Keratinocyte (primary cell): ENCODE measurements around the gene TDRD3. TPM values are rescaled to one million over a fixed set of nuclear protein-coding genes. Genes with fewer than 3 reads are reported as not detected.

ENCODE experiments used
- DNase-seq: peaks from one replicate; pipeline ENCODE4 v3.0.0-alpha.2; 2011; ENCODE audit warnings: low read depth, missing footprints, low spot score
- FAIRE-seq: peaks from 2 replicates; lab custom pipeline; 2011; peaks lifted over from hg19 to GRCh38; lab: Jason Lieb, UNC
- H2AFZ ChIP-seq: 2 replicates; pipeline ENCODE4 v1.6.0; 2012; ENCODE audit warnings: low read length, control low read depth, inconsistent platforms; ENCODE audit not compliant: control insufficient read depth
- H3K27ac ChIP-seq: 2 replicates; pipeline ENCODE4 v1.5.1; 2011; ENCODE audit warnings: low read length; ENCODE audit not compliant: control insufficient read depth, insufficient read depth
- H3K27me3 ChIP-seq: 3 replicates; pipeline ENCODE4 v1.6.0; 2011; ENCODE audit warnings: low read length; ENCODE audit not compliant: control insufficient read depth, insufficient read depth; ENCODE audit errors: extremely low read depth
- H3K36me3 ChIP-seq, 2 experiments: 2 replicates in 1 of 2; 3 replicates in 1 of 2; pipeline ENCODE4 v1.5.1; 2011; ENCODE audit warnings: low read length in 2 of 2, mild to moderate bottlenecking in 1 of 2; ENCODE audit not compliant: control insufficient read depth in 2 of 2, insufficient read depth in 2 of 2; ENCODE audit errors: extremely low read depth in 1 of 2
- H3K4me1 ChIP-seq: 3 replicates; pipeline ENCODE4 v1.5.1; 2011; ENCODE audit warnings: low read length; ENCODE audit not compliant: control insufficient read depth, insufficient read depth; ENCODE audit errors: extremely low read depth
- H3K4me2 ChIP-seq: 3 replicates; pipeline ENCODE4 v1.6.0; 2011; ENCODE audit warnings: low read depth, low read length; ENCODE audit not compliant: control insufficient read depth, insufficient read depth; ENCODE audit errors: extremely low read depth
- H3K4me3 ChIP-seq, 3 experiments: fragments of 200-600 bp in 1 of 3; sonication (generic) in 1 of 3; 2 replicates in 2 of 3; 3 replicates in 1 of 3; pipeline ENCODE4 v1.5.1; 2011 to 2016; ENCODE audit warnings: low read length in 3 of 3, mild to moderate bottlenecking in 3 of 3, control low read depth in 2 of 3, inconsistent platforms in 1 of 3, low read depth in 1 of 3, mixed read lengths in 1 of 3, mixed run types in 1 of 3, moderate library complexity in 1 of 3; ENCODE audit not compliant: control insufficient read depth in 2 of 3, insufficient read depth in 2 of 3; ENCODE audit errors: extremely low read depth in 1 of 3
- H3K79me2 ChIP-seq: 2 replicates; pipeline ENCODE4 v1.6.0; 2012; ENCODE audit warnings: low read length; ENCODE audit not compliant: control insufficient read depth, insufficient read depth
- H3K9ac ChIP-seq: 3 replicates; pipeline ENCODE4 v1.6.0; 2011; ENCODE audit warnings: low read length; ENCODE audit not compliant: control insufficient read depth, insufficient read depth; ENCODE audit errors: extremely low read depth
- H3K9me1 ChIP-seq: 3 replicates; pipeline ENCODE4 v1.6.0; 2011; ENCODE audit warnings: low read length; ENCODE audit not compliant: control insufficient read depth, insufficient read depth; ENCODE audit errors: extremely low read depth
- H3K9me3 ChIP-seq: 2 replicates; pipeline ENCODE4 v1.5.1; 2012; ENCODE audit warnings: low read depth, low read length; ENCODE audit not compliant: control insufficient read depth
- H4K20me1 ChIP-seq: 3 replicates; pipeline ENCODE4 v1.6.0; 2011; ENCODE audit warnings: low read length; ENCODE audit not compliant: control insufficient read depth, insufficient read depth; ENCODE audit errors: extremely low read depth
- CTCF ChIP-seq, 3 experiments: IDR thresholded peaks in 1 of 3; conservative IDR thresholded peaks in 1 of 3; optimal IDR thresholded peaks in 1 of 3; 2 replicates in 2 of 3; 3 replicates in 1 of 3; pipeline versions ENCODE3 to v1.5.1; 2011; ENCODE audit warnings: low read length in 3 of 3, mild to moderate bottlenecking in 3 of 3, moderate library complexity in 2 of 3, control low read depth in 1 of 3, inconsistent platforms in 1 of 3; ENCODE audit not compliant: insufficient read depth in 2 of 3; ENCODE audit errors: extremely low read depth in 1 of 3
- EZH2 ChIP-seq: IDR thresholded peaks from one replicate; pipeline ENCODE4 v1.6.1; 2012; ENCODE audit warnings: inconsistent platforms, mild to moderate bottlenecking, low read length, moderate library complexity
- dilution Hi-C: fragments of 300-500 bp; cut with MboI; formaldehyde crosslinking; loops from one replicate; pipeline ENCODE4 v1.7.0; 2020; ENCODE audit warnings: low sequenced_read_pairs; ENCODE audit not compliant: extremely low pct_ligation_motif_present
- polyA plus RNA-seq, 5 experiments: library from polyadenylated mRNA; depleted of rRNA in 3 of 5; stranded (reverse) in 3 of 5; stranded (forward) in 1 of 5; unstranded in 1 of 5; fragments of >200 nt; gene quantifications; 1 replicate in 1 of 5; 2 replicates in 3 of 5; 3 replicates in 1 of 5; pipeline versions ENCODE4 v1.2.1 to v1.2.3, GENCODE V29; 2011 to 2012; ENCODE audit warnings: missing spikeins in 2 of 5, low read depth in 1 of 5, low replicate concordance in 1 of 5

Gene TDRD3
- polyA plus RNA-seq, 1 donor (not counting 4 experiments of a cell fraction or from before 2014, with no cell fraction given), result 10.7 TPM

- Histone ChIP-seq H3K9ac (no peak overlapping the region), H3K4me2 (no peak overlapping the region), H3K9me1 (no peaks in the 10 kb centered on the region), H2AFZ (no peak overlapping the region), H3K4me1 (no peaks in the 10 kb centered on the region), H3K27me3 (no peaks in the 10 kb centered on the region), H3K36me3 (no peaks in the 10 kb centered on the region), H3K27ac (no peak overlapping the region), H3K79me2 (no peaks in the 10 kb centered on the region), H3K4me3 (no peak overlapping the region), H4K20me1 (no peaks in the 10 kb centered on the region), H3K9me3 (no peaks in the 10 kb centered on the region)
- FAIRE-seq (no peak), DNase-seq (no peak)
- TF ChIP-seq EZH2 (no peak), CTCF (optimal IDR thresholded peaks at IDR 0.05 in 1 of 3, IDR thresholded peaks at IDR 0.05 in 1 of 3, conservative IDR thresholded peaks at IDR 0.05 in 1 of 3; ENCODE audit: extremely low read depth in 1 of 3, insufficient read depth in 2 of 3, low read length in 3 of 3) (no peak)
- dilution Hi-C loops, result no loop called here
Measured at GRCh38 chr13:60613080-60613479, 216.1 kb downstream of the TDRD3 start.

- no peaks in the 10 kb centered on the region for H3K36me3 ChIP-seq
- H3K4me2 ChIP-seq, result no peak overlapping the region
- no peaks in the 10 kb centered on the region for H3K27me3 ChIP-seq
- no peak overlapping the region for H2AFZ ChIP-seq
- dilution Hi-C loops, result no loop called here
- FAIRE-seq (no peak), DNase-seq (no peak)
- H3K4me1 ChIP-seq, result no peaks in the 10 kb centered on the region
- H3K4me3 ChIP-seq, result no peak overlapping the region
- no peaks in the 10 kb centered on the region for H3K79me2 ChIP-seq
- H3K27ac ChIP-seq, result no peak overlapping the region
- TF ChIP-seq EZH2 (no peak), CTCF (optimal IDR thresholded peaks at IDR 0.05 in 1 of 3, IDR thresholded peaks at IDR 0.05 in 1 of 3, conservative IDR thresholded peaks at IDR 0.05 in 1 of 3; ENCODE audit: extremely low read depth in 1 of 3, insufficient read depth in 2 of 3, low read length in 3 of 3) (peak in 2 of 3 experiments; percentile 52)
- no peaks in the 10 kb centered on the region for H4K20me1 ChIP-seq
- H3K9me3 ChIP-seq, result no peaks in the 10 kb centered on the region
- H3K9me1 ChIP-seq, result no peaks in the 10 kb centered on the region
- no peak overlapping the region for H3K9ac ChIP-seq
Measured at GRCh38 chr13:60617991-60618733, 221.1 kb downstream of the TDRD3 start.
